SK-N-SH (cell line): ENCODE data around the gene FAM76B.
A peak's percentile ranks its signal among the peaks of the same experiment; 100 is the strongest.

ENCODE experiments used
- EZH2phosphoT487 ChIP-seq: fragments of 200-600 bp; sonication (generic); IDR thresholded peaks from 2 replicates; pipeline ENCODE4 v1.6.1; 2017; ENCODE audit warnings: low read depth, mixed run types, mild to moderate bottlenecking, antibody characterized with exemption, moderate library complexity, borderline replicate concordance
- RAD21 ChIP-seq: IDR thresholded peaks from 2 replicates; pipeline ENCODE4 v1.6.1; 2012; ENCODE audit warnings: mild to moderate bottlenecking, low read length
- RCOR1 ChIP-seq: fragments of 150-350 bp; IDR thresholded peaks from 2 replicates; pipeline ENCODE4 v1.6.1; 2017; ENCODE audit warnings: antibody characterized with exemption, low read length
- TAF1 ChIP-seq: IDR thresholded peaks from 2 replicates; pipeline ENCODE4 v1.6.1; 2012; ENCODE audit warnings: low read depth, mild to moderate bottlenecking, low read length, moderate library complexity, borderline replicate concordance
- TF ChIP-seq, protein P1 (sequence below): fragments of 200-600 bp; sonication (generic); IDR thresholded peaks from 2 replicates; pipeline ENCODE4 v1.6.1; 2017; ENCODE audit warnings: antibody characterized with exemption, mild to moderate bottlenecking, moderate library complexity
- TF ChIP-seq, protein P2 (sequence below): IDR thresholded peaks from 2 replicates; pipeline ENCODE4 v1.4.0; 2012; ENCODE audit warnings: low read depth, borderline replicate concordance

- TF ChIP-seq RAD21: peak; percentile 27
- TF ChIP-seq, protein P1, sequence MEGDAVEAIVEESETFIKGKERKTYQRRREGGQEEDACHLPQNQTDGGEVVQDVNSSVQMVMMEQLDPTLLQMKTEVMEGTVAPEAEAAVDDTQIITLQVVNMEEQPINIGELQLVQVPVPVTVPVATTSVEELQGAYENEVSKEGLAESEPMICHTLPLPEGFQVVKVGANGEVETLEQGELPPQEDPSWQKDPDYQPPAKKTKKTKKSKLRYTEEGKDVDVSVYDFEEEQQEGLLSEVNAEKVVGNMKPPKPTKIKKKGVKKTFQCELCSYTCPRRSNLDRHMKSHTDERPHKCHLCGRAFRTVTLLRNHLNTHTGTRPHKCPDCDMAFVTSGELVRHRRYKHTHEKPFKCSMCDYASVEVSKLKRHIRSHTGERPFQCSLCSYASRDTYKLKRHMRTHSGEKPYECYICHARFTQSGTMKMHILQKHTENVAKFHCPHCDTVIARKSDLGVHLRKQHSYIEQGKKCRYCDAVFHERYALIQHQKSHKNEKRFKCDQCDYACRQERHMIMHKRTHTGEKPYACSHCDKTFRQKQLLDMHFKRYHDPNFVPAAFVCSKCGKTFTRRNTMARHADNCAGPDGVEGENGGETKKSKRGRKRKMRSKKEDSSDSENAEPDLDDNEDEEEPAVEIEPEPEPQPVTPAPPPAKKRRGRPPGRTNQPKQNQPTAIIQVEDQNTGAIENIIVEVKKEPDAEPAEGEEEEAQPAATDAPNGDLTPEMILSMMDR: peak; percentile 43
- TF ChIP-seq, protein P2, sequence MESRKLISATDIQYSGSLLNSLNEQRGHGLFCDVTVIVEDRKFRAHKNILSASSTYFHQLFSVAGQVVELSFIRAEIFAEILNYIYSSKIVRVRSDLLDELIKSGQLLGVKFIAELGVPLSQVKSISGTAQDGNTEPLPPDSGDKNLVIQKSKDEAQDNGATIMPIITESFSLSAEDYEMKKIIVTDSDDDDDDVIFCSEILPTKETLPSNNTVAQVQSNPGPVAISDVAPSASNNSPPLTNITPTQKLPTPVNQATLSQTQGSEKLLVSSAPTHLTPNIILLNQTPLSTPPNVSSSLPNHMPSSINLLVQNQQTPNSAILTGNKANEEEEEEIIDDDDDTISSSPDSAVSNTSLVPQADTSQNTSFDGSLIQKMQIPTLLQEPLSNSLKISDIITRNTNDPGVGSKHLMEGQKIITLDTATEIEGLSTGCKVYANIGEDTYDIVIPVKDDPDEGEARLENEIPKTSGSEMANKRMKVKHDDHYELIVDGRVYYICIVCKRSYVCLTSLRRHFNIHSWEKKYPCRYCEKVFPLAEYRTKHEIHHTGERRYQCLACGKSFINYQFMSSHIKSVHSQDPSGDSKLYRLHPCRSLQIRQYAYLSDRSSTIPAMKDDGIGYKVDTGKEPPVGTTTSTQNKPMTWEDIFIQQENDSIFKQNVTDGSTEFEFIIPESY: no peak
- no peak for TF ChIP-seq EZH2phosphoT487
- TF ChIP-seq TAF1: no peak
- TF ChIP-seq RCOR1: no peak
Observed at GRCh38 chr11:95788921-95789505, 569 bp downstream of the FAM76B start.
